Omental fat pad (tissue), 4 donors: ENCODE results near the gene ABHD18. TPM values are rescaled to one million over a fixed set of nuclear protein-coding genes. Genes with fewer than 3 reads are reported as not detected.

Source experiments
- ATAC-seq: fragments of 150-250 bp; one replicate; pipeline ENCODE4 v1.9.1; 2016; ENCODE audit warnings: mild to moderate bottlenecking, moderate library complexity; ENCODE audit not compliant: low FRiP score
- DNase-seq: peaks from one replicate; pipeline ENCODE4 v3.0.0-alpha.2; 2019; ENCODE audit warnings: low spot score
- CTCF ChIP-seq, 3 donors: fragments of 450-650 bp; IDR thresholded peaks; one replicate each; pipeline ENCODE4 v1.5.1; 2016 to 2017; ENCODE audit warnings: antibody characterized with exemption in 3 of 3, mild to moderate bottlenecking in 3 of 3, moderate library complexity in 2 of 3
- total RNA-seq, 4 donors: library from RNA; depleted of rRNA; stranded (reverse); fragments of >200 nt; gene quantifications; one replicate each; pipeline ENCODE4 v1.1.0, GENCODE V29; 2016

ABHD18 gene
- total RNA-seq, 4 donors from 2014 or later, result 6.9 to 14.7 (median 10.3) TPM

GRCh38 chr4:128068918-128069317, 103.7 kb downstream of the ABHD18 start:
- DNase-seq (no peak), ATAC-seq (no peak)
- TF ChIP-seq CTCF (IDR thresholded peaks at IDR 0.05), result no peak

GRCh38 chr4:128076464-128076863, 111.3 kb downstream of the ABHD18 start:
- ATAC-seq, result no peak
- DNase-seq, result no peak
- no peak for TF ChIP-seq CTCF (IDR thresholded peaks at IDR 0.05)

Other genes with a start within 250 kb of the ABHD18 start
- gene SLC25A31, start 235.0 kb upstream of the ABHD18 start, total RNA-seq, result not detected
- 1 to 10 TPM; 1.3 to 4.6 (median 2.1) TPM for gene HSPA4L, start 183.1 kb upstream of the ABHD18 start, total RNA-seq
- gene PLK4, start 84.5 kb upstream of the ABHD18 start, total RNA-seq, result 1 to 10 TPM in 2 of 4 donors, under 1 TPM in 2; 0.38 to 2.5 (median 1.1) TPM
- gene MFSD8, start 233 bp upstream of the ABHD18 start, total RNA-seq, result 10 to 100 TPM; 11.5 to 32.5 (median 18.3) TPM
- 10 to 100 TPM; 22.0 to 37.0 (median 25.6) TPM for gene LARP1B, start 95.9 kb downstream of the ABHD18 start, total RNA-seq